ENCODE data around the gene SYCE1.

The SYCE1 gene

DNA sequence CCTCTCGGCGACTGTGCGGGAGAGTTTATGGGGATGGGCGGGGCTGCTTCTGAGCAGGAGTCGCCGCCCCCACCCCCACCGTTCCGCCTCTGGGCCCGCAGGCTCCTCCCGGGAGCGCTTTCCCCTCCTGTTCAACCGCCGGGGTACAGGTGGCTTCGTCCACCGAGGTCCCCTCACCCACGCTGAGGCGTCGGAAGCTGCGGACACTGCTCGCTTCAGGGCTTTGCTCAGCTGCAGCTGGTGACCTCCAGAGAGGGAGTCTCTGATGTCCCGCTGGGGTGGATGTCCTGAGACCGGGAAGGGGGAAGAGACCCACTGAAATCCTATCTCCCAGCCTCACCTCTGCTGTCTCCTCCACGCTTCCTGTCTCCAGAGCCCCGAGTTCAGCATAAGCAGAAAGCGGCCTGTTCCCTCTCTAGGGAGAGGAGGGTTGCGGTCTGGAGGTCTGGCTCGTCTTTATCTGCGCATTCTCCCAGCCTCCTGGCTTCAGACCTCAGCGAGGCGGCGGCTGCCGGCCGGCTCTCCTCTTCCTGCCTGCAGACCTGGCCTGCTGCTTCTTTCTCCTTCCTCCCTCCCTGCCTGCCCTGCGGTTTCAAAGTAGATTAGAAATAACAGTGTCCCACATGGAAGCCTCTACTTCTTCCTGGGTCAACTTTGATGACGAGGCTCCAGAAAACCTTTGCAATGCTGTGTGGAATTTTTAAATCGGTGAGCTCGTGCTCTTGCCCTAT, 36.4 kb downstream of the SYCE1 start:
- TF ChIP-seq POLR2AphosphoS5 (IDR thresholded peaks at IDR 0.05; ENCODE audit: low read depth, low read length) (no peak), TAF1 (IDR thresholded peaks at IDR 0.05; ENCODE audit: borderline replicate concordance, insufficient read depth, low read length) (no peak), SIN3A (IDR thresholded peaks at IDR 0.05; ENCODE audit: borderline replicate concordance, insufficient read depth, low read length) (no peak)

DNA sequence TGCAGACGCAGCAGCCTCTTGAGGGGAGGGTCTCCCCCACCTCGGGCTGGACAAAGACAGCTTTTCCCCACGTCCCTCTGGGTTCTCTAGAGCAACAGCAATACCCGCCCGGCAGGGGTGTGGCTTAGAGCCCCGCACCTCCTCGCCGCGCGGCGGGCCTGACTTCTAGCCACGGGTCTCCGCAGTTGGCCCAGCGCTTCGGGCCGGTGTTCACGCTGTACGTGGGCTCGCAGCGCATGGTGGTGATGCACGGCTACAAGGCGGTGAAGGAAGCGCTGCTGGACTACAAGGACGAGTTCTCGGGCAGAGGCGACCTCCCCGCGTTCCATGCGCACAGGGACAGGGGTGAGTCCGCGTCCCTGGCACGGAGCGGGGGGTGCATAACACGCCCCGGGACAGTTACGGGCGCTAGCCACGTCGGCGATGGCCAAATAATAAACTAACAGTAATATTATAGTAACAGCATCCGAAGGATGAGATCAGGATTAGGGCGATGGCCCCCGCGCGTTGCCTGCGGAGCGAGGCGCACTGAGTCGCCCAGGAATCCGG, 37.0 kb downstream of the SYCE1 start:
- no peak for TF ChIP-seq FOXP2 (optimal IDR thresholded peaks at IDR 0.05; ENCODE audit: borderline replicate concordance, extremely low read depth, extremely low read length, insufficient read depth)
- TF ChIP-seq, protein P1, sequence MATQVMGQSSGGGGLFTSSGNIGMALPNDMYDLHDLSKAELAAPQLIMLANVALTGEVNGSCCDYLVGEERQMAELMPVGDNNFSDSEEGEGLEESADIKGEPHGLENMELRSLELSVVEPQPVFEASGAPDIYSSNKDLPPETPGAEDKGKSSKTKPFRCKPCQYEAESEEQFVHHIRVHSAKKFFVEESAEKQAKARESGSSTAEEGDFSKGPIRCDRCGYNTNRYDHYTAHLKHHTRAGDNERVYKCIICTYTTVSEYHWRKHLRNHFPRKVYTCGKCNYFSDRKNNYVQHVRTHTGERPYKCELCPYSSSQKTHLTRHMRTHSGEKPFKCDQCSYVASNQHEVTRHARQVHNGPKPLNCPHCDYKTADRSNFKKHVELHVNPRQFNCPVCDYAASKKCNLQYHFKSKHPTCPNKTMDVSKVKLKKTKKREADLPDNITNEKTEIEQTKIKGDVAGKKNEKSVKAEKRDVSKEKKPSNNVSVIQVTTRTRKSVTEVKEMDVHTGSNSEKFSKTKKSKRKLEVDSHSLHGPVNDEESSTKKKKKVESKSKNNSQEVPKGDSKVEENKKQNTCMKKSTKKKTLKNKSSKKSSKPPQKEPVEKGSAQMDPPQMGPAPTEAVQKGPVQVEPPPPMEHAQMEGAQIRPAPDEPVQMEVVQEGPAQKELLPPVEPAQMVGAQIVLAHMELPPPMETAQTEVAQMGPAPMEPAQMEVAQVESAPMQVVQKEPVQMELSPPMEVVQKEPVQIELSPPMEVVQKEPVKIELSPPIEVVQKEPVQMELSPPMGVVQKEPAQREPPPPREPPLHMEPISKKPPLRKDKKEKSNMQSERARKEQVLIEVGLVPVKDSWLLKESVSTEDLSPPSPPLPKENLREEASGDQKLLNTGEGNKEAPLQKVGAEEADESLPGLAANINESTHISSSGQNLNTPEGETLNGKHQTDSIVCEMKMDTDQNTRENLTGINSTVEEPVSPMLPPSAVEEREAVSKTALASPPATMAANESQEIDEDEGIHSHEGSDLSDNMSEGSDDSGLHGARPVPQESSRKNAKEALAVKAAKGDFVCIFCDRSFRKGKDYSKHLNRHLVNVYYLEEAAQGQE (IDR thresholded peaks at IDR 0.05; ENCODE audit: insufficient read depth in 1 of 2, low read depth in 2 of 2, low read length in 2 of 2): no peak
- TF ChIP-seq POLR2AphosphoS5 (IDR thresholded peaks at IDR 0.05; ENCODE audit: low read depth, low read length): no peak
- TF ChIP-seq SIN3A (IDR thresholded peaks at IDR 0.05; ENCODE audit: borderline replicate concordance, insufficient read depth, low read length): no peak
- TF ChIP-seq TAF1 (IDR thresholded peaks at IDR 0.05; ENCODE audit: borderline replicate concordance, insufficient read depth, low read length): no peak

- TF ChIP-seq POLR2AphosphoS5 (IDR thresholded peaks at IDR 0.05; ENCODE audit: low read depth, low read length) (no peak), SIN3A (IDR thresholded peaks at IDR 0.05; ENCODE audit: borderline replicate concordance, insufficient read depth, low read length) (no peak), TAF1 (IDR thresholded peaks at IDR 0.05; ENCODE audit: borderline replicate concordance, insufficient read depth, low read length) (no peak), FOXP2 (optimal IDR thresholded peaks at IDR 0.05; ENCODE audit: borderline replicate concordance, extremely low read depth, extremely low read length, insufficient read depth) (no peak)
- TF ChIP-seq, protein P1 (IDR thresholded peaks at IDR 0.05; ENCODE audit: insufficient read depth in 1 of 2, low read depth in 2 of 2, low read length in 2 of 2): no peak
Observed at GRCh38 chr10:133527771-133528271, 37.6 kb downstream of the SYCE1 start.

- TF ChIP-seq POLR2AphosphoS5 (IDR thresholded peaks at IDR 0.05; ENCODE audit: low read depth, low read length): no peak
- no peak for TF ChIP-seq SIN3A (IDR thresholded peaks at IDR 0.05; ENCODE audit: borderline replicate concordance, insufficient read depth, low read length)
- TF ChIP-seq TAF1 (IDR thresholded peaks at IDR 0.05; ENCODE audit: borderline replicate concordance, insufficient read depth, low read length): no peak
- TF ChIP-seq FOXP2 (optimal IDR thresholded peaks at IDR 0.05; ENCODE audit: borderline replicate concordance, extremely low read depth, extremely low read length, insufficient read depth): no peak
- TF ChIP-seq, protein P1 (IDR thresholded peaks at IDR 0.05; ENCODE audit: insufficient read depth in 1 of 2, low read depth in 2 of 2, low read length in 2 of 2): no peak
Observed at GRCh38 chr10:133526957-133527588, 38.3 kb downstream of the SYCE1 start, which contains the start of gene CYP2E1. TSS of gene CYP2E1 (plus strand) at chr10:133527363. CDS start at chr10:133527396, 33 bp downstream.

DNA sequence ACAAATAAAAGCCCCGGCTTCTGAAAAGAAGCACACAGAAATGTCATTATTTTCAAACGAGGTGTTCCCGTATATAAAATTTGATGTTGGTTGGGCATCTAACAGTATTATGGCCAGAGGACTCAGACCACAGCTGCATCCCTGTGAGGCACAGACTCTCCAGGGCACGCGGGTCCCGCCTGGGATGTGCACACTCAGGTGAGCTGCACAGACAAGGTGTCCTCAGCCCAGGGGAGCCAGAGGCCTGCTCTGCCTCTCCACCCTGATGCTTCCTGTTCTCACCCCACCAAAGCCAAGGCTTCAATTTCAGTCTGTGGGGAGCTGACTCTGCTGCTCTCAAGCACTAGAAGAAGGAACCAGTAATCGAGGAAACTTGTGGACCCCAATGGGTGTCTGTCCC, 39.9 kb downstream of the SYCE1 start:
- TF ChIP-seq SIN3A (IDR thresholded peaks at IDR 0.05; ENCODE audit: borderline replicate concordance, insufficient read depth, low read length): no peak
- no peak for TF ChIP-seq FOXP2 (optimal IDR thresholded peaks at IDR 0.05; ENCODE audit: borderline replicate concordance, extremely low read depth, extremely low read length, insufficient read depth)
- TF ChIP-seq TAF1 (IDR thresholded peaks at IDR 0.05; ENCODE audit: borderline replicate concordance, insufficient read depth, low read length): no peak
- TF ChIP-seq, protein P1 (IDR thresholded peaks at IDR 0.05; ENCODE audit: insufficient read depth in 1 of 2, low read depth in 2 of 2, low read length in 2 of 2): no peak
- no peak for TF ChIP-seq POLR2AphosphoS5 (IDR thresholded peaks at IDR 0.05; ENCODE audit: low read depth, low read length)
